BJ (cell line): Measurements from ENCODE around the gene GBGT1. TPM values are rescaled to one million over a fixed set of nuclear protein-coding genes. Genes with fewer than 3 reads are reported as not detected.

ENCODE experiments used
- CTCF ChIA-PET: fragments of 350-600 bp; formaldehyde crosslinking; extraction: SDS; loops from one replicate; lab custom pipeline; 2021; ENCODE audit warnings: antibody characterized with exemption, inconsistent platforms; lab: Yijun Ruan, JAX
- POLR2A ChIA-PET: fragments of 300-600 bp; sonication (Branson Sonifier 250); formaldehyde crosslinking; extraction: SDS; loops from one replicate; lab custom pipeline; 2021; ENCODE audit warnings: antibody characterized with exemption; lab: Charles Lee
- DNase-seq: peaks from one replicate; pipeline ENCODE4 v3.0.0-alpha.2; 2011; ENCODE audit warnings: low read depth
- H3K27me3 ChIP-seq: 2 replicates; pipeline ENCODE4 v1.6.0; 2011; ENCODE audit warnings: low read length; ENCODE audit not compliant: control insufficient read depth, insufficient read depth
- H3K36me3 ChIP-seq: 2 replicates; pipeline ENCODE4 v1.5.1; 2011; ENCODE audit warnings: low read length; ENCODE audit not compliant: control insufficient read depth, insufficient read depth
- H3K4me3 ChIP-seq: 2 replicates; pipeline ENCODE4 v1.5.1; 2011; ENCODE audit warnings: low read depth, mild to moderate bottlenecking, control low read depth, low read length
- polyA plus RNA-seq: library from polyadenylated mRNA; depleted of rRNA; stranded (reverse); fragments of >200 nt; gene quantifications from 2 replicates; pipeline ENCODE4 v1.2.3, GENCODE V29; 2011; rRNA removed
- TF ChIP-seq, protein P1 (sequence below): IDR thresholded peaks from 2 replicates; pipeline ENCODE4 v1.5.1; 2011; ENCODE audit warnings: low read depth, mild to moderate bottlenecking, control low read depth, inconsistent platforms, low read length, moderate library complexity; ENCODE audit not compliant: insufficient read depth

The GBGT1 gene
- polyA plus RNA-seq, 1 experiment, result 10.3 TPM

DNA sequence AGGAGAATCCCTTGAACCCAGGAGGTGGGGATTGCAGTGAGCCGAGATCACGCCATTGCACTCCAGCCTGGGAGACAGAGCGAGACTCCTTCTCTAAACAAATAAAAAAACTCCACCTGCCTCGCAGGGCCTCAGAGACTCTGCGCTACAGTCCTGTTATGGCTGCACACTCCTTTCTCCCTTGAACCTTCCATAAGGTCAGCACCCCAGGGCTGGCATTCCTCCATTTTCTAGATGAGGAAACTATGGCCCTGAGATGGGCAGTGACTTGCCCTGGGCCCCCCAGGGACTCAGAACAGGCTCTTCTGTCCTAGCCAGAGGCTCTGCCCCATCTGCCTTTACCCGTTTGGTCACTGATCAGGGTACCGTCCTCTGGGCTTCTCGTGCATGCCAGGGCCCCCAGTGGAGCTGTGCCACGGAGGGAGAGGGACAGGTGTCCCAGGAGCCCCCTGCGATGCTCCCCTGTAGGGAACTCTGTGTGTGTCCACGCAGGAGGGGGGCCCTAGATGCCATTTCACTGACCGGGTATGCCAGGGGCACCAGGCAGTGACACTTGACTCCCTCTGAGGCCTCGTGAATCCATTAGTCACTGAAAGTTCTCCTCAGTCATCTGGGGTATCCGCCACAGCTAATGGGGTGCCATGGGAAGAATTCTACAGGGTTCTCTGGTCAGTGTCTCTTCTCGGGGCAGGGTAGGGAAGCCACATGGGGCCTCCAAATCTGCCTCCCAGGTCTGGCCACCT is 58.8 kb downstream of the GBGT1 start:
- TF ChIP-seq, protein P1, sequence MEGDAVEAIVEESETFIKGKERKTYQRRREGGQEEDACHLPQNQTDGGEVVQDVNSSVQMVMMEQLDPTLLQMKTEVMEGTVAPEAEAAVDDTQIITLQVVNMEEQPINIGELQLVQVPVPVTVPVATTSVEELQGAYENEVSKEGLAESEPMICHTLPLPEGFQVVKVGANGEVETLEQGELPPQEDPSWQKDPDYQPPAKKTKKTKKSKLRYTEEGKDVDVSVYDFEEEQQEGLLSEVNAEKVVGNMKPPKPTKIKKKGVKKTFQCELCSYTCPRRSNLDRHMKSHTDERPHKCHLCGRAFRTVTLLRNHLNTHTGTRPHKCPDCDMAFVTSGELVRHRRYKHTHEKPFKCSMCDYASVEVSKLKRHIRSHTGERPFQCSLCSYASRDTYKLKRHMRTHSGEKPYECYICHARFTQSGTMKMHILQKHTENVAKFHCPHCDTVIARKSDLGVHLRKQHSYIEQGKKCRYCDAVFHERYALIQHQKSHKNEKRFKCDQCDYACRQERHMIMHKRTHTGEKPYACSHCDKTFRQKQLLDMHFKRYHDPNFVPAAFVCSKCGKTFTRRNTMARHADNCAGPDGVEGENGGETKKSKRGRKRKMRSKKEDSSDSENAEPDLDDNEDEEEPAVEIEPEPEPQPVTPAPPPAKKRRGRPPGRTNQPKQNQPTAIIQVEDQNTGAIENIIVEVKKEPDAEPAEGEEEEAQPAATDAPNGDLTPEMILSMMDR, result no peak
- ChIA-PET CTCF (interaction anchor here (1.3 to 25.9 kb wide), 4 partner anchors 10 to 43 kb away, joined by 6 to 505 read pairs (median 34); no protein-coding TSS in a partner anchor), POLR2A (no interaction called here)
- Histone ChIP-seq H3K4me3 (no peak overlapping the region), H3K27me3 (no peaks in the 10 kb centered on the region), H3K36me3 (peaks cover 47% of the 10 kb centered on the region)
- no peak for DNase-seq

DNA sequence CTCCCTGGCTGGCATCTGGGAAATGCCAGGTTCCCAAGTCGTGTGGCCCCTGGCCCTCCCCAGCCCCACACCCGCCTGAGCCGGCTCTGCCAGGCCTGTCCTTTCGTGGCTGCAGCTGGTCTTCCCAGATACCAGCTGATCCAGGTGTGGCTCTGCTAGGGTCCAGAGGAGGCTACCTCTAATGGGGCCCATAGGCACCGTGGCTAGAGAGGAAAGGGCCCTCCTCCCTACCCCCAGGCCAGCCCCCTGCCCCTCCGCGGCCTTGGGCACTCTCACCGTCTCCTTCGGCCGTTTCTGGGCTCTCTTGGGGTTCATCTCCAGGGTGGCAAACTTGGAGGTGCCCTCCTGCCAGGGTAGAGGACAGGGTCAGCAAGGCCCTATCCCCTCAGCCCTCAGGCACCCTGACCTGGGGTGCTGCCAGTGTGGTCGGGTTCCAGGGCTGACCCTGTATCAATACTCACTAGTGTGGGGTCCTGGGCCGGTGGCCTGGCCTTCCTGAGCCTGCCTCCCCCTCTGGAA is 59.7 kb downstream of the GBGT1 start:
- ChIA-PET POLR2A (no interaction called here), CTCF (interaction anchor here (0.9 to 25.9 kb wide), 11 partner anchors 11 to 270 kb away, joined by 3 to 505 read pairs (median 5); no protein-coding TSS in a partner anchor)

DNA sequence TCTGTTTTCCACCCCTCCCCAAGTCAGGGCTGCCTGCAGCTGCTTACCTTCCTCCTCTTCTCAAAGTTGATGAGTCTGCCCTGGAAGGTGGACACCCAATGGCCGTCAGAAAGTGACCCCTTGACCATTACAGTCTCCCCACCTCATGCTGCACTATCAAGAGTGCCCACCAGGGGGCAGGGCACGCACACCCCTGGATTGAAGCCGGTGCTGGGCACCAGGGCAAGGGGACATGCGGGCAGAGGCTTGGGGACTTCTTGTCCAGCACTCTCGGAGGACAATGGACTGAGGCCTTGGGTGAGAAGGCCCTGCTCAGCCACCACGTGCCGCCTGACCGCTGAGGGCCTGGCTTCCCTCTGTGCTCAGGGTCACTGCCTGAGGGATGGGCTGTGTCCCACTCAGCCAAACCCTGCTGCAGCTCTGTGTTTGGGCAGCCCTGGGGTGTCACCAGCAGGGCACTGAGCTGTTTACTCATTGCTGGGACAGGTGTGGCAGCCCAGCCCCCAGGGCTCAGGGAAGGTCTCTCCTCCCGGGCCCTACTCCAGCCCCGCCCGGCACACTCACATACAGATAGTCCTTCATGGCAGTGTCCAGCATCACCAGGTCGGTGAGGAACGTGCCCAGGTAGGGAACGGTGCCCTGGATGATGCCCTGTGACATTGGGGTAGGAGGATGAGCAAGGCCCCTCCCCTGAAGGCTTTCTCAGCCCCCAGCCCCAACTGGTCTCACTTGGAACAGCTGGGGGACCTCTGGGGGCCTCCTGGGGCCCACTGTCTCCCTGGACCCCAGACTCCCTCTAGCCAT is 60.3 kb downstream of the GBGT1 start:
- ChIA-PET CTCF (interaction anchor here (0.6 to 25.9 kb wide), 18 partner anchors 11 to 271 kb away, joined by 3 to 505 read pairs (median 4); partner anchors contain the start of gene TSC1), POLR2A (no interaction called here)
- Histone ChIP-seq H3K27me3 (no peaks in the 10 kb centered on the region), H3K36me3 (peaks cover 53% of the 10 kb centered on the region), H3K4me3 (no peak overlapping the region)
- DNase-seq, result no peak
- TF ChIP-seq, protein P1, result peak; percentile 95

More for the DNA sequence above, 59.7 kb downstream of the GBGT1 start:
- no peaks in the 10 kb centered on the region for H3K27me3 ChIP-seq
- H3K36me3 ChIP-seq, result peaks cover 49% of the 10 kb centered on the region
- H3K4me3 ChIP-seq, result no peak overlapping the region
- DNase-seq, result no peak
- TF ChIP-seq, protein P1, result no peak

Other genes starting within 250 kb of the GBGT1 start
- gene TSC1, start 219.3 kb downstream of the GBGT1 start, polyA plus RNA-seq, result 45.2 and 45.6 TPM in 2 replicates
- 0.16 TPM in 1 of 2 replicates, not detected in the other for gene GFI1B, start 185.2 kb downstream of the GBGT1 start, polyA plus RNA-seq
- gene GTF3C5, start 132.9 kb downstream of the GBGT1 start, polyA plus RNA-seq, result 36.0 and 47.7 TPM in 2 replicates
- gene CEL, start 101.9 kb downstream of the GBGT1 start, polyA plus RNA-seq, result 0.26 and 0.49 TPM in 2 replicates
- 18.0 and 25.1 TPM in 2 replicates for gene RALGDS, start 42.7 kb downstream of the GBGT1 start, polyA plus RNA-seq
- gene OBP2B, start 45.3 kb upstream of the GBGT1 start, polyA plus RNA-seq, result not detected in 2 replicates
- gene ABO, start 111.3 kb upstream of the GBGT1 start, polyA plus RNA-seq, result not detected in 2 replicates
- gene SURF6, start 172.3 kb upstream of the GBGT1 start, polyA plus RNA-seq, result 8.4 and 9.4 TPM in 2 replicates
- 18.4 and 28.3 TPM in 2 replicates for gene MED22, start 184.2 kb upstream of the GBGT1 start, polyA plus RNA-seq
- 2,964 and 3,329 TPM in 2 replicates for gene RPL7A, start 184.3 kb upstream of the GBGT1 start, polyA plus RNA-seq
- 36.0 and 46.1 TPM in 2 replicates for gene SURF1, start 192.6 kb upstream of the GBGT1 start, polyA plus RNA-seq
- 9.0 and 10.0 TPM in 2 replicates for gene SURF2, start 192.6 kb upstream of the GBGT1 start, polyA plus RNA-seq
- 259 and 401 TPM in 2 replicates for gene SURF4, start 212.1 kb upstream of the GBGT1 start, polyA plus RNA-seq
- gene STKLD1, start 212.5 kb upstream of the GBGT1 start, polyA plus RNA-seq, result 0.70 and 1.2 TPM in 2 replicates